Omental fat pad (tissue), 4 donors: ENCODE measurements around the gene NKAIN2. TPM values are rescaled to one million over a fixed set of nuclear protein-coding genes. Genes with fewer than 3 reads are reported as not detected.

Experiments used
- ATAC-seq: fragments of 150-250 bp; one replicate; pipeline ENCODE4 v1.9.1; 2016; ENCODE audit warnings: mild to moderate bottlenecking, moderate library complexity; ENCODE audit not compliant: low FRiP score
- DNase-seq: peaks from one replicate; pipeline ENCODE4 v3.0.0-alpha.2; 2019; ENCODE audit warnings: low spot score
- CTCF ChIP-seq, 3 donors: fragments of 450-650 bp; IDR thresholded peaks; one replicate each; pipeline ENCODE4 v1.5.1; 2016 to 2017; ENCODE audit warnings: antibody characterized with exemption in 3 of 3, mild to moderate bottlenecking in 3 of 3, moderate library complexity in 2 of 3
- total RNA-seq, 4 donors: library from RNA; depleted of rRNA; stranded (reverse); fragments of >200 nt; gene quantifications; one replicate each; pipeline ENCODE4 v1.1.0, GENCODE V29; 2016

The NKAIN2 gene
- total RNA-seq, 4 donors from 2014 or later = not detected

- no peak for ATAC-seq
- no peak for DNase-seq
- TF ChIP-seq CTCF (IDR thresholded peaks at IDR 0.05) = no peak
Observed at GRCh38 chr6:124436803-124437202, 633.1 kb downstream of the NKAIN2 start.

GRCh38 chr6:124438546-124439065 is 634.9 kb downstream of the NKAIN2 start:
- DNase-seq (no peak), ATAC-seq (no peak)
- TF ChIP-seq CTCF (IDR thresholded peaks at IDR 0.05) = no peak

- TF ChIP-seq CTCF (IDR thresholded peaks at IDR 0.05) = no peak
- ATAC-seq = no peak
Observed at GRCh38 chr6:124441450-124441849, 637.8 kb downstream of the NKAIN2 start.

GRCh38 chr6:124443541-124443940 is 639.9 kb downstream of the NKAIN2 start:
- no peak for DNase-seq

More at GRCh38 chr6:124441450-124441849, 637.8 kb downstream of the NKAIN2 start:
- no peak for DNase-seq

GRCh38 chr6:124445581-124445980 is 641.9 kb downstream of the NKAIN2 start:
- TF ChIP-seq CTCF (IDR thresholded peaks at IDR 0.05) = no peak
- no peak for DNase-seq
- no peak for ATAC-seq

More at GRCh38 chr6:124443541-124443940, 639.9 kb downstream of the NKAIN2 start:
- no peak for ATAC-seq
- no peak for TF ChIP-seq CTCF (IDR thresholded peaks at IDR 0.05)

GRCh38 chr6:124446961-124447360 is 643.3 kb downstream of the NKAIN2 start:
- no peak for DNase-seq
- ATAC-seq = no peak
- TF ChIP-seq CTCF (IDR thresholded peaks at IDR 0.05) = no peak

- DNase-seq = no peak
- ATAC-seq = no peak
- TF ChIP-seq CTCF (IDR thresholded peaks at IDR 0.05) = no peak
Observed at GRCh38 chr6:124459268-124459667, 655.6 kb downstream of the NKAIN2 start.
